HepG2 (cell line): ENCODE results near the gene SALL4. TPM values are rescaled to one million over a fixed set of nuclear protein-coding genes. Genes with fewer than 3 reads are reported as not detected.
A peak's percentile ranks its signal among the peaks of the same experiment; 100 is the strongest.
"Not testable (repeated sequence)": the region's sequence is repeated elsewhere in the genome, so short reads cannot be mapped to it uniquely, and the experiment has no call there.

Experiments used
- ATAC-seq: fragments of 200-7000 bp; cut with Tn5 transposase; 3 replicates; pipeline ENCODE4 v1.9.1; 2020; ENCODE audit warnings: mild to moderate bottlenecking, moderate library complexity
- BruUV-seq: library from RNA; stranded (reverse); fragments of 400-500 nt; replicated peaks from 2 replicates; lab custom pipeline; 2021; lab: Mats Ljungman, UMichigan
- CTCF ChIA-PET: fragments of 300-600 bp; formaldehyde crosslinking; extraction: SDS; loops from one replicate; lab custom pipeline; 2021; ENCODE audit warnings: low total read pairs, inconsistent platforms, low intra/inter-chr PET ratio; lab: Yijun Ruan, JAX
- POLR2A ChIA-PET: fragments of 350-600 bp; sonication (Branson Sonifier 250); formaldehyde crosslinking; loops from one replicate; lab custom pipeline; 2020; ENCODE audit warnings: antibody characterized with exemption, inconsistent platforms; lab: Yijun Ruan, JAX
- DNase-seq: peaks from one replicate; pipeline ENCODE4 v3.0.0-alpha.2; 2015; ENCODE audit warnings: low spot score
- FAIRE-seq: peaks from 3 replicates; lab custom pipeline; 2011; peaks lifted over from hg19 to GRCh38; lab: Jason Lieb, UNC
- H2AFZ ChIP-seq: one replicate; pipeline ENCODE4 v1.6.1; 2011; ENCODE audit warnings: low read length, inconsistent platforms
- H3K27ac ChIP-seq: fragments of 300-600 bp; 3 replicates; pipeline ENCODE4 v1.8.0; 2011; ENCODE audit warnings: mixed run types, mild to moderate bottlenecking, mixed read lengths, low read length, inconsistent platforms; ENCODE audit not compliant: insufficient read depth; ENCODE audit errors: extremely low read length
- H3K27me3 ChIP-seq, 2 experiments: fragments of 200-600 bp in 1 of 2; 2 replicates in 1 of 2; 3 replicates in 1 of 2; pipeline versions ENCODE4 v1.6.0 to v1.8.0; 2011; ENCODE audit warnings: low read length in 2 of 2, mild to moderate bottlenecking in 2 of 2, moderate library complexity in 2 of 2, inconsistent platforms in 1 of 2; ENCODE audit not compliant: insufficient read depth in 2 of 2, control insufficient read depth in 1 of 2
- H3K36me3 ChIP-seq, 2 experiments: fragments of 200-600 bp in 1 of 2; replicated peaks in 1 of 2; 2 replicates in 1 of 2; 3 replicates in 1 of 2; pipeline versions ENCODE4 v1.5.1 to v1.8.0; 2011; ENCODE audit warnings: low read length in 2 of 2, inconsistent platforms in 1 of 2; ENCODE audit not compliant: insufficient read depth in 2 of 2, control insufficient read depth in 1 of 2
- H3K4me1 ChIP-seq: 2 replicates; pipeline ENCODE4 v1.5.1; 2012; ENCODE audit warnings: low read length, inconsistent platforms; ENCODE audit not compliant: insufficient read depth
- H3K4me2 ChIP-seq: 2 replicates; pipeline ENCODE4 v1.6.0; 2011; ENCODE audit warnings: low read depth, low read length, inconsistent platforms
- H3K4me3 ChIP-seq, 3 experiments: fragments of 200-600 bp in 1 of 3; sonication (generic), shearing (Covaris generic) in 1 of 3; replicated peaks in 1 of 3; 2 replicates each; pipeline ENCODE4 v1.5.1; 2011 to 2016; ENCODE audit warnings: low read length in 3 of 3, inconsistent platforms in 2 of 3, low read depth in 2 of 3, mild to moderate bottlenecking in 2 of 3, control low read depth in 1 of 3, mixed read lengths in 1 of 3; ENCODE audit not compliant: insufficient read depth in 1 of 3
- H3K79me2 ChIP-seq: one replicate; pipeline ENCODE4 v1.6.1; 2011; ENCODE audit warnings: low read length, inconsistent platforms; ENCODE audit not compliant: insufficient read depth
- H3K9ac ChIP-seq: 2 replicates; pipeline ENCODE4 v1.6.0; 2011; ENCODE audit warnings: mild to moderate bottlenecking, low read depth, low read length, inconsistent platforms; ENCODE audit not compliant: insufficient read depth
- H3K9me3 ChIP-seq: 2 replicates; pipeline ENCODE4 v1.5.1; 2012; ENCODE audit warnings: mild to moderate bottlenecking, low read length
- H4K20me1 ChIP-seq: 2 replicates; pipeline ENCODE4 v1.6.0; 2011; ENCODE audit warnings: inconsistent platforms, mild to moderate bottlenecking, low read length, moderate library complexity; ENCODE audit not compliant: insufficient read depth
- CHD4 ChIP-seq: fragments of 200-600 bp; sonication (generic); IDR thresholded peaks from 2 replicates; pipeline ENCODE4 v1.7.0; 2017; ENCODE audit warnings: mild to moderate bottlenecking, low read length, borderline replicate concordance
- FUBP1 ChIP-seq: sonication (generic); formaldehyde crosslinking; IDR thresholded peaks from 2 replicates; pipeline ENCODE4 v1.5.1; 2020; ENCODE audit warnings: missing genetic modification reagents, mild to moderate bottlenecking, borderline replicate concordance
- KMT2B ChIP-seq: IDR thresholded peaks from 2 replicates; pipeline ENCODE4 v1.6.1; 2016; ENCODE audit warnings: missing genetic modification reagents, missing compliant biosample characterization
- MEIS1 ChIP-seq: sonication (generic); formaldehyde crosslinking; IDR thresholded peaks from 2 replicates; pipeline ENCODE4 v1.9.0; 2021; ENCODE audit warnings: mild to moderate bottlenecking, missing genetic modification reagents, moderate library complexity, borderline replicate concordance
- NR1H2 ChIP-seq: sonication (generic); formaldehyde crosslinking; IDR thresholded peaks from 2 replicates; pipeline ENCODE4 v1.8.1; 2022; ENCODE audit warnings: low read depth, missing genetic modification reagents, borderline replicate concordance
- PAF1 ChIP-seq: IDR thresholded peaks from 2 replicates; pipeline ENCODE4 v1.6.1; 2016; ENCODE audit warnings: missing genetic modification reagents, missing compliant biosample characterization
- PCBP2 ChIP-seq: fragments of 200-400 bp; formaldehyde crosslinking; optimal IDR thresholded peaks from 2 replicates; pipeline ENCODE3; 2018; ENCODE audit warnings: low read length, low read depth; ENCODE audit not compliant: poor library complexity, severe bottlenecking
- SMAD3 ChIP-seq: sonication (generic); formaldehyde crosslinking; IDR thresholded peaks from 2 replicates; pipeline ENCODE4 v1.4.0; 2020; ENCODE audit warnings: missing genetic modification reagents
- TAF1 ChIP-seq: sonication (generic); formaldehyde crosslinking; IDR thresholded peaks from 2 replicates; pipeline ENCODE4 v1.4.0; 2020; ENCODE audit warnings: missing genetic modification reagents
- ZFP82 ChIP-seq: sonication (generic); formaldehyde crosslinking; IDR thresholded peaks from 2 replicates; pipeline ENCODE4 v1.5.1; 2020; ENCODE audit warnings: mild to moderate bottlenecking, missing genetic modification reagents, borderline replicate concordance
- ZFY ChIP-seq: sonication (generic); formaldehyde crosslinking; IDR thresholded peaks from 2 replicates; pipeline ENCODE4 v1.4.0; 2020; ENCODE audit warnings: missing genetic modification reagents
- ZNF24 ChIP-seq: fragments of 450-650 bp; IDR thresholded peaks from 2 replicates; pipeline ENCODE4 v1.6.1; 2017; ENCODE audit warnings: antibody characterized with exemption, mild to moderate bottlenecking
- ZNF3 ChIP-seq: IDR thresholded peaks from 2 replicates; pipeline ENCODE4 v1.7.0; 2017; ENCODE audit warnings: inconsistent platforms
- ZSCAN30 ChIP-seq: sonication (generic); formaldehyde crosslinking; IDR thresholded peaks from 2 replicates; pipeline ENCODE4 v1.5.0; 2020; ENCODE audit warnings: mild to moderate bottlenecking, missing genetic modification reagents
- WGBS: methylation state at CpG from one replicate; pipeline ENCODE4 v1.1.6; 2017; ENCODE audit warnings: low lambda C conversion rate; 5-methylcytosine and 5-hydroxymethylcytosine counted together
- in situ Hi-C: cut with HindIII; loops from 2 replicates; pipeline ENCODE4 v1.10.0; 2017; ENCODE audit warnings: low pct_unique_long_range_greater_than_20kb; ENCODE audit not compliant: extremely low pct_ligation_motif_present
- intact Hi-C: fragments of 100-400 bp; cut with micrococcal nuclease; formaldehyde crosslinking; loops from one replicate; pipeline ENCODE4 v1.10.0; 2022; ENCODE audit not compliant: unreplicated experiment
- polyA plus RNA-seq, 8 experiments: library from polyadenylated mRNA; depleted of rRNA in 3 of 8; stranded (reverse) in 7 of 8; unstranded in 1 of 8; fragments of >200 nt; fragmentation: Illumina TruSeq in 4 of 8; extraction: Trizol in 4 of 8; gene quantifications; 2 replicates each; pipeline versions ENCODE4 v1.2.1 to v1.2.3, GENCODE V29; 2011 to 2016; ENCODE audit warnings: low read depth in 4 of 8, missing spikeins in 1 of 8, mixed read lengths in 1 of 8; ENCODE audit not compliant: insufficient read depth in 1 of 8
- total RNA-seq, 5 experiments: library from RNA; depleted of rRNA; stranded (reverse); fragments of >200 nt; fragmentation: Illumina TruSeq; extraction: Trizol; gene quantifications; 2 replicates each; pipeline ENCODE4 v1.2.3, GENCODE V29; 2016; ENCODE audit warnings: low read depth in 1 of 5

SALL4 gene
- total and polyA plus RNA-seq, 2 of the 13 experiments (the other 11 are each of a cell fraction or from before 2014, with no cell fraction given), result 0.33 to 1.8 TPM

- H3K79me2 ChIP-seq, CTCF ChIA-PET, ATAC-seq, H3K4me3 ChIP-seq, H3K27me3 ChIP-seq, H3K9ac ChIP-seq, BruUV-seq, H3K36me3 ChIP-seq, H2AFZ ChIP-seq, DNase-seq, H3K27ac ChIP-seq, H3K9me3 ChIP-seq, FAIRE-seq, H4K20me1 ChIP-seq, H3K4me2 ChIP-seq, in situ Hi-C loops, POLR2A ChIA-PET: not testable (repeated sequence)
- intact Hi-C loops, result loop anchor here (10.0 kb wide), 1 partner anchor 78 kb away; no protein-coding TSS in a partner anchor
- TF ChIP-seq ZFP82 (CRISPR knock-in tag), result 0 out of 2 replicates have a peak, but pooled peaks have one; percentile 39
- H3K4me1 ChIP-seq, result peaks cover 34% of the 10 kb centered on the region
- WGBS, result 53% methylated on average over 8 of the region's 8 CpGs
Observed at GRCh38 chr20:51816856-51817255, 14.5 kb upstream of the SALL4 start.

GRCh38 chr20:51815383-51816076, 13.2 kb upstream of the SALL4 start:
- ChIA-PET CTCF (no interaction called here), POLR2A (no interaction called here)
- intact Hi-C loops, result loop anchor here (10.0 kb wide), 1 partner anchor 79 kb away; no protein-coding TSS in a partner anchor
- FAIRE-seq (no peak), DNase-seq (peak; percentile 53), ATAC-seq (peak; percentile 88)
- BruUV-seq, result no TSS peak
- Histone ChIP-seq H3K9ac (0 out of 2 replicates have a peak overlapping the region, but pooled peaks have one; percentile 16), H3K27me3 (peaks cover 0 to 9% of the 10 kb centered on the region in 2 experiments; a peak in 2 of 5 replicates), H3K36me3 (no peaks in the 10 kb centered on the region), H3K79me2 (no peaks in the 10 kb centered on the region), H4K20me1 (no peaks in the 10 kb centered on the region), H2AFZ (peak overlapping the region; percentile 92), H3K9me3 (no peaks in the 10 kb centered on the region), H3K27ac (no peak overlapping the region), H3K4me3 (no peak overlapping the region; a peak in 1 of 6 replicates), H3K4me1 (peaks cover 47% of the 10 kb centered on the region), H3K4me2 (peak overlapping the region; percentile 79)
- in situ Hi-C loops, result no loop called here
- 19% methylated on average over 5 of the region's 5 CpGs for WGBS
- TF ChIP-seq ZSCAN30 (CRISPR knock-in tag) (no peak), NR1H2 (CRISPR knock-in tag) (no peak), FUBP1 (CRISPR knock-in tag) (0 out of 2 replicates have a peak, but pooled peaks have one; percentile 35), PAF1 (CRISPR knock-in tag) (no peak), CHD4 (no peak), TAF1 (no peak), ZNF3 (CRISPR knock-in tag) (no peak), ZNF24 (no peak), PCBP2 (no peak), MEIS1 (CRISPR knock-in tag) (0 out of 2 replicates have a peak, but pooled peaks have one; percentile 28), KMT2B (CRISPR knock-in tag) (no peak), SMAD3 (CRISPR knock-in tag) (no peak), ZFY (CRISPR knock-in tag) (no peak)
